ENCODE data around the gene NT5DC4. TPM values are rescaled to one million over a fixed set of nuclear protein-coding genes. Genes with fewer than 3 reads are reported as not detected.

NT5DC4 gene
- not detected for total RNA-seq (2021; fragmentation: NEBNext Ultra II Directional; extraction: Animal tissue kit (Norgen Biotek cat#: 25700))
- long read RNA-seq, partial matches to known transcripts: 0 of 1 reads
- long read RNA-seq, other reads (novel, unspliced or antisense): 1 of 1 reads

- no peaks in the 10 kb centered on the region for H3K4me1 Mint-ChIP-seq (ENCODE audit: low read depth)
- H3K27ac Mint-ChIP-seq: no peak within 1 kb of the TSS
- no peak for TF ChIP-seq CTCF (IDR thresholded peaks at IDR 0.05)
- peaks cover 4% of the 10 kb centered on the region; the same call in 1 of the 2 replicates for H3K9me3 Mint-ChIP-seq
- DNase-seq: no peak
- H3K4me3 Mint-ChIP-seq: no peak within 1 kb of the TSS
- H3K27me3 Mint-ChIP-seq (ENCODE audit: insufficient read depth): peaks cover 3% of the 10 kb centered on the region
- H3K36me3 Mint-ChIP-seq (ENCODE audit: low read depth): no peaks in the 10 kb centered on the region
Observed at GRCh38 chr2:112720785-112721184, at the start of gene NT5DC4. Gene NT5DC4 (plus strand): TSS chr2:112721020. CDS start chr2:112721080, 60 bp downstream.

GRCh38 chr2:112671801-112672200 is 49.0 kb upstream of the NT5DC4 start:
- DNase-seq: no peak
- Mint-ChIP-seq H3K4me1 (ENCODE audit: low read depth) (no peaks in the 10 kb centered on the region), H3K9me3 (no peaks in the 10 kb centered on the region), H3K36me3 (ENCODE audit: low read depth) (peaks cover 4% of the 10 kb centered on the region), H3K27me3 (ENCODE audit: insufficient read depth) (peaks cover 3% of the 10 kb centered on the region), H3K27ac (no peak overlapping the region), H3K4me3 (no peak overlapping the region)
- no peak for TF ChIP-seq CTCF (IDR thresholded peaks at IDR 0.05)

GRCh38 chr2:112673008-112673407 is 47.8 kb upstream of the NT5DC4 start:
- no peak for DNase-seq
- no peaks in the 10 kb centered on the region for H3K9me3 Mint-ChIP-seq
- H3K27me3 Mint-ChIP-seq (ENCODE audit: insufficient read depth): peaks cover 3% of the 10 kb centered on the region
- no peaks in the 10 kb centered on the region for H3K4me1 Mint-ChIP-seq (ENCODE audit: low read depth)
- no peak for TF ChIP-seq CTCF (IDR thresholded peaks at IDR 0.05)
- peaks cover 4% of the 10 kb centered on the region for H3K36me3 Mint-ChIP-seq (ENCODE audit: low read depth)
- no peak overlapping the region for H3K27ac Mint-ChIP-seq
- H3K4me3 Mint-ChIP-seq: no peak overlapping the region

GRCh38 chr2:112674229-112674628 is 46.6 kb upstream of the NT5DC4 start:
- peaks cover 3% of the 10 kb centered on the region for H3K27me3 Mint-ChIP-seq (ENCODE audit: insufficient read depth)
- H3K9me3 Mint-ChIP-seq: no peaks in the 10 kb centered on the region
- H3K27ac Mint-ChIP-seq: no peak overlapping the region
- H3K4me3 Mint-ChIP-seq: no peak overlapping the region
- TF ChIP-seq CTCF (IDR thresholded peaks at IDR 0.05): no peak
- no peak for DNase-seq
- H3K4me1 Mint-ChIP-seq (ENCODE audit: low read depth): peaks cover 2% of the 10 kb centered on the region
- H3K36me3 Mint-ChIP-seq (ENCODE audit: low read depth): no peaks in the 10 kb centered on the region; the same call in none of the 2 replicates

GRCh38 chr2:112679484-112679883 is 41.3 kb upstream of the NT5DC4 start:
- no peak overlapping the region for H3K27ac Mint-ChIP-seq
- no peak overlapping the region for H3K4me3 Mint-ChIP-seq
- peak; percentile 23 for DNase-seq
- peaks cover 9% of the 10 kb centered on the region for H3K4me1 Mint-ChIP-seq (ENCODE audit: low read depth)
- no peak for TF ChIP-seq CTCF (IDR thresholded peaks at IDR 0.05)
- H3K27me3 Mint-ChIP-seq (ENCODE audit: insufficient read depth): peaks cover 3% of the 10 kb centered on the region; the same call in 1 of the 2 replicates
- no peaks in the 10 kb centered on the region for H3K9me3 Mint-ChIP-seq
- H3K36me3 Mint-ChIP-seq (ENCODE audit: low read depth): no peaks in the 10 kb centered on the region; the same call in 1 of the 2 replicates
